Endometrial microvascular endothelial cells (primary cell): ENCODE data around the gene IL6R. TPM values are rescaled to one million over a fixed set of nuclear protein-coding genes. Genes with fewer than 3 reads are reported as not detected.

Experiments
- in situ Hi-C: cut with HindIII; loops from 2 replicates; pipeline ENCODE4 v1.10.0; 2017; ENCODE audit warnings: low sequenced_read_pairs, low pct_unique_long_range_greater_than_20kb; ENCODE audit errors: inconsistent ontology term
- total RNA-seq: library from RNA; depleted of rRNA; stranded (reverse); fragments of >200 nt; gene quantifications from one replicate; pipeline ENCODE4 v1.2.3, GENCODE V29; 2015; ENCODE audit errors: inconsistent ontology term

IL6R gene
- total RNA-seq, 1 donor from 2014 or later, result 8.5 TPM

GRCh38 chr1:154405747-154406571, 816 bp downstream of the IL6R start:
- in situ Hi-C loops, result no loop called here

- in situ Hi-C loops, result no loop called here
Observed at GRCh38 chr1:154406572-154406879, 1.4 kb downstream of the IL6R start.

GRCh38 chr1:154406886-154407197, 1.7 kb downstream of the IL6R start:
- in situ Hi-C loops, result no loop called here

- in situ Hi-C loops, result no loop called here
Observed at GRCh38 chr1:154407198-154408091, 2.3 kb downstream of the IL6R start.

GRCh38 chr1:154408174-154408777, 3.1 kb downstream of the IL6R start:
- in situ Hi-C loops, result no loop called here

GRCh38 chr1:154410185-154410827, 5.2 kb downstream of the IL6R start:
- in situ Hi-C loops, result no loop called here

- in situ Hi-C loops, result no loop called here
Observed at GRCh38 chr1:154411525-154411924, 6.4 kb downstream of the IL6R start.

GRCh38 chr1:154413177-154413783, 8.1 kb downstream of the IL6R start:
- in situ Hi-C loops, result no loop called here

- in situ Hi-C loops, result no loop called here
Observed at GRCh38 chr1:154414606-154415005, 9.5 kb downstream of the IL6R start.

GRCh38 chr1:154416471-154417337, 11.6 kb downstream of the IL6R start:
- in situ Hi-C loops, result no loop called here

GRCh38 chr1:154417338-154417608, 12.1 kb downstream of the IL6R start:
- in situ Hi-C loops, result no loop called here

GRCh38 chr1:154418062-154418921, 13.1 kb downstream of the IL6R start:
- in situ Hi-C loops, result no loop called here

GRCh38 chr1:154418923-154419619, 13.9 kb downstream of the IL6R start:
- in situ Hi-C loops, result no loop called here

- in situ Hi-C loops, result no loop called here
Observed at GRCh38 chr1:154419620-154420571, 14.8 kb downstream of the IL6R start.

- in situ Hi-C loops, result no loop called here
Observed at GRCh38 chr1:154420961-154421924, 16.1 kb downstream of the IL6R start.
